Measurements from ENCODE around the gene MAGEA2B. TPM values are rescaled to one million over a fixed set of nuclear protein-coding genes. Genes with fewer than 3 reads are reported as not detected.

Gene MAGEA2B
- total and polyA plus RNA-seq, 2 of the 4 experiments (the other 2 are of a cell fraction): not detected

GRCh38 chrX:152735101-152735500 lies 20.7 kb downstream of the MAGEA2B start:
- no peak overlapping the region for H2AK9ac ChIP-seq (replicated peaks; ENCODE audit: low read depth, low read length, poor library complexity)
- ATAC-seq (ENCODE audit: low read depth) (no peak), DNase-seq (no peak)
- no peaks in the 10 kb centered on the region for H3K4me1 ChIP-seq (ENCODE audit: control insufficient read depth, insufficient read depth, low read length)
- no peak overlapping the region for H3K9ac ChIP-seq (ENCODE audit: low read depth, low read length)
- H2AFZ ChIP-seq (replicated peaks; ENCODE audit: low read length, poor library complexity): no peak overlapping the region
- H4K91ac ChIP-seq (ENCODE audit: insufficient read depth, low read depth, low read length): no peak overlapping the region
- H3K36me3 ChIP-seq (ENCODE audit: control insufficient read depth, insufficient read depth, low read length): no peaks in the 10 kb centered on the region
- H3K56ac ChIP-seq (ENCODE audit: extremely low read depth, insufficient read depth, low read length): no peak overlapping the region
- no peaks in the 10 kb centered on the region for H4K20me1 ChIP-seq (ENCODE audit: insufficient read depth, low read length)
- no peak overlapping the region for H2AK5ac ChIP-seq (ENCODE audit: low read depth, low read length)
- in situ Hi-C loops (cut with MboI; ENCODE audit: low sequenced_read_pairs): no loop called here
- intact Hi-C loops (cut with micrococcal nuclease): no loop called here
- no peak overlapping the region for H2BK120ac ChIP-seq (ENCODE audit: low read depth, low read length)
- H2BK20ac ChIP-seq (ENCODE audit: low read depth, low read length): no peak overlapping the region
- no peak for TF ChIP-seq SMC3 (IDR thresholded peaks at IDR 0.05; ENCODE audit: low read depth, low read length)
- TF ChIP-seq MAFK (IDR thresholded peaks at IDR 0.05; ENCODE audit: low read depth, low read length): no peak
- TF ChIP-seq RAD21 (IDR thresholded peaks at IDR 0.05; ENCODE audit: low read length): no peak
- no peak for TF ChIP-seq USF2 (IDR thresholded peaks at IDR 0.05; ENCODE audit: low read depth, low read length)
- no peak for TF ChIP-seq CHD1 (IDR thresholded peaks at IDR 0.05; ENCODE audit: low read depth, low read length)
- no peak for TF ChIP-seq MAZ (IDR thresholded peaks at IDR 0.05; ENCODE audit: borderline replicate concordance, low read depth, low read length)
- TF ChIP-seq FOS (IDR thresholded peaks at IDR 0.05; ENCODE audit: low read depth, low read length): no peak
- TF ChIP-seq ELK1 (IDR thresholded peaks at IDR 0.05; ENCODE audit: borderline replicate concordance, low read depth, low read length): no peak
- TF ChIP-seq NFE2L2 (IDR thresholded peaks at IDR 0.05; ENCODE audit: low read depth, low read length): no peak
- TF ChIP-seq BHLHE40 (IDR thresholded peaks at IDR 0.05; ENCODE audit: low read depth, low read length): no peak
- no peak for TF ChIP-seq POLR2A (IDR thresholded peaks at IDR 0.05; ENCODE audit: low read depth, low read length)
- TF ChIP-seq CEBPB (IDR thresholded peaks at IDR 0.05; ENCODE audit: low read depth, low read length): no peak
- TF ChIP-seq RCOR1 (IDR thresholded peaks at IDR 0.05; ENCODE audit: insufficient replicate concordance, low read length): no peak
- TF ChIP-seq MXI1 (IDR thresholded peaks at IDR 0.05; ENCODE audit: borderline replicate concordance, low read depth, low read length): no peak
- TF ChIP-seq RFX5 (IDR thresholded peaks at IDR 0.05; ENCODE audit: low read depth, low read length): no peak
- TF ChIP-seq CTCF (conservative IDR thresholded peaks at IDR 0.05; ENCODE audit: low read depth, low read length): no peak
- no peak overlapping the region for H3K23ac ChIP-seq (ENCODE audit: low read depth, low read length)
- no CpG with 5 or more reads among the region's 2 CpGs for WGBS, 2 experiments (ENCODE audit: extremely low coverage in 2 of 2, insufficient read length in 1 of 2)
- H3K9me1 ChIP-seq (ENCODE audit: insufficient read depth, low read length): no peaks in the 10 kb centered on the region
- H3K4me3 ChIP-seq (ENCODE audit: insufficient read depth, low read depth, low read length): no peak overlapping the region
- POLR2A ChIA-PET (ENCODE audit: unreplicated experiment): no interaction called here
- H3K79me1 ChIP-seq (ENCODE audit: low read depth in 1 of 2, low read length in 2 of 2): no peaks in the 10 kb centered on the region
- H3K14ac ChIP-seq (replicated peaks; ENCODE audit: low read depth, low read length): no peak overlapping the region
- dilution Hi-C loops (cut with HindIII; ENCODE audit: low sequenced_read_pairs, unreplicated experiment): no loop called here
- H4K5ac ChIP-seq (ENCODE audit: low read depth, low read length): no peak overlapping the region
- H3K9me3 ChIP-seq (ENCODE audit: control insufficient read depth, insufficient read depth, low read length): no peaks in the 10 kb centered on the region; the same call in 1 of the 2 replicates
- no peak overlapping the region for H3K4ac ChIP-seq (ENCODE audit: low read depth, low read length)
- H3K18ac ChIP-seq (ENCODE audit: low read depth, low read length): no peak overlapping the region
- no TSS peak for BruUV-seq (replicated peaks)
- H3K4me2 ChIP-seq (ENCODE audit: low read depth, low read length): no peak overlapping the region
- H3K27ac ChIP-seq (ENCODE audit: insufficient read depth, low read length): no peak overlapping the region
- CTCF ChIA-PET: no interaction called here
- H2BK5ac ChIP-seq (ENCODE audit: low read depth, low read length, poor library complexity, severe bottlenecking): no peak overlapping the region
- H2BK15ac ChIP-seq (ENCODE audit: low read depth, low read length): no peak overlapping the region
- H3K27me3 ChIP-seq (ENCODE audit: control insufficient read depth, insufficient read depth, low read length): no peaks in the 10 kb centered on the region
- no peak overlapping the region for H4K8ac ChIP-seq (ENCODE audit: low read depth in 2 of 2, low read length in 2 of 2)
